Measurements from ENCODE around the gene FBXW7.
"Not testable (repeated sequence)": the region's sequence is repeated elsewhere in the genome, so short reads cannot be mapped to it uniquely, and the experiment has no call there.

Gene FBXW7

GRCh38 chr4:152535903-152536544, at the start of gene FBXW7:
TSS of gene FBXW7 (minus strand) at chr4:152536092. CDS start at chr4:152411803, 124,289 bp downstream.
- peak; percentile 99 for DNase-seq

DNA sequence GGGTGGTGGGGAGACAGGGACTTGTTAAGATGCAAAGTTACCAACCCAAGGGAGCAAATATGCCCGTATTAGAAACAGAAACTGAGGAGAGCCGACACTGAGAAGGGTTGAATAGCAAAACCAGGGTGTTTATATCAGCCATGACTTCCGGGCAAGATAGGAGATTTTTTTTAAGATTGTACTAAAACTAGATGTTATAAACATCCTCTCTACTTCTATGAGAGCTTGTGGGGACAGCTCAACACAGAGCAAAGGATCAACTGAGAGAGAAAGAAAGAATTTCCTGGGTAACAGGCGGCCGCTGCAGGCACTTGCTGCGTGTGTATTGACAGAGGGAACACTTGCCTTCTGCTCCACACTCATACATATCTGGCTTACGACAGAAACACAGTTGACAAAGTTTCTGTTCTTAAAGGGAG, 49.1 kb upstream of the FBXW7 start:
- no peak for DNase-seq

- DNase-seq, result no peak
Measured at GRCh38 chr4:152581536-152582160, 45.8 kb upstream of the FBXW7 start.

GRCh38 chr4:152579916-152580315, 44.0 kb upstream of the FBXW7 start:
- DNase-seq, result no peak

- no peak for DNase-seq
Measured at GRCh38 chr4:152579107-152579764, 43.3 kb upstream of the FBXW7 start.

DNA sequence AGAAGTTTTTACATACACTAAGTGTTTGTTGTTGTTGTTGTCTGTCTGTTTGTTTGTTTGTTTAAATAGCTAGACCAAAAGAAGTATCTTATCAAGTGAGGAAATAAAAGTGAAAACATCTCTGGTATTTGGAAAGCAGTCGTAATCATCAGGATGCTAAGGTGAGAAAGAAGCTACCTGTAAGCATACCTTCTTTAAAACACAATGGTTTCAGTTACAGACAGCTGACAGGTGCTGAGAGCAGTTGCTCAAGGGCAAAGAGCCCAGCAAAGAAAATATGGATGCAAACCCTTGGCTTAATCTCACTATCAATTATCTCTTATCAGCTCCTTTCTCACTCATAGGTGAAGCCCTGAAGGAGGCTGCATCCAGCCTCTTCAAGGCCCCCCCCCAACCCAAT, 42.8 kb upstream of the FBXW7 start:
- no peak for DNase-seq

GRCh38 chr4:152577708-152578396, 42.0 kb upstream of the FBXW7 start:
- DNase-seq, result no peak

DNA sequence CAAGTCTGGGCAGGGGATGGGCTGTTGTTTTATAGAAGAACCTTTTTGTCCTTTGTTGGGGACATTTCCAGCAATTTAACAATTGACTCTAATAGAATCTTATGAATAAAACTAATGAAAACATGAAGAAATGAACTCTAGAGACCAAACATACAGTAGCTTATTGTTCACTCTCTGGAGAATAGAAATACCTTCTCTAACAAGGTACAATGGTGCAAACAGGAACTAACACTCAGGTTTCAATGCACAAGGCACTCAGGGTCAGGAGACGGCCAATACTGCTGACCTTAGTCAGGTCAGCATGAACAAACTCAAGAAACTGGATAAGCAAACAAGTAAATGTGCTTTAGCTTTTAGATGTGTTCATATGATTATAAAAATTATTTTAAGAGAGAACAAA, 39.6 kb upstream of the FBXW7 start:
- DNase-seq, result no peak

DNA sequence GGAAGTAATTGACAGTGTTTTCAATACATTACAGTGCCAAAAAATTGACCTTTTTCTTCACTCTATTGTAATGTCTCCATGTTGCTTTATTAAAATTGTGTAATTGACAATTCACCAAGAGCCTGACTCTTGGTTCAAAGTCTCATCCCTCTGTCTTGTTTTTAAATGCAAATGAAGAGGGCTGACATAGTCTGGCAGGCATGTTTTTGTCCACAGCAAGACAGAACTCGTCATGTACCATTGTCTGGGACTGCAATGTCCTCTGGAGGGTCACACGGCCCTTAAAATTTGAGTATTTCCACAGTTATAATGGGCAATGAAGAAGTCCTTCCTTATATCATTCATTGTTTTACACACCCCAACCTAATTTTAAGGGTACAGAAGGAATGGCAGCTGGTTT, 38.0 kb upstream of the FBXW7 start:
- DNase-seq, result no peak

- DNase-seq, result no peak
Measured at GRCh38 chr4:152572417-152573086, 36.7 kb upstream of the FBXW7 start.

GRCh38 chr4:152571770-152572169, 35.9 kb upstream of the FBXW7 start:
- DNase-seq, result no peak

DNA sequence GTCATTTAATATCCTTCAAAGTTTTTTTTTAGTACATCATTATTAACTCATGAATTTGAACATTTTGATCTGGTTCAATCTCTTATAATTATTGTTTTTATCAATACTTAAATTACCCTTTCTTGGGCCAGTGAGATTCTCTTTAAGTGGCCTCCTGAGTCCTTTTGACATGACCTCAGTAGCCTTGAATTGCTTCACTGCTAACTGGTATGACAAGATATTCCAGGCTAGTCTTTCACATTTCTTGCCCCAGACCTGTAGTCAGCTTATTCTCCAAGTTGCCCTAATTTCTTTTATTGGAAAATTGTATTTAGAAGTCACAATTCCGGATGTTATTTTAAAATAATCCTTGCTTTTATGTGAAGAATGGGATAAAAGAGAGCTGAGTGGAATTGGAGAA, 35.4 kb upstream of the FBXW7 start:
- DNase-seq, result no peak

DNA sequence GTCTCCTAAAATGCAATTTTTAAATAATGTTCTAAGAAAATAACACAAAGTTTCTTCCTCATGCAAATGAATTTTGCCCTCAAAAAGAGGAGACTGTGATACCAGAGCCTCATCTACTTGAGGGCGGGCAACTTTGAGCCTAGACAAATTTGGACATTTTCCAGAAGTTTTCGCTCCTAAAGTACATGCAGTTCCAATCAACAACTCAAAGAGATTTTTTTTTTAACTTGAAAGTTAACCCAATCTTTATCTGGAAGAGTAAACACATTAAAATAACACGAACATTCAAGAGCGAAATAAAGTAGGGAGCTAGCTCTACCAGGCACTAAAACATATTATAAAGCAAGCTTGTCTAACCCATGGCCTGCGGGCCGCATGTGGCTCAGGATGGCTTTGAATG, 29.4 kb upstream of the FBXW7 start:
- no peak for DNase-seq

GRCh38 chr4:152564336-152564735, 28.4 kb upstream of the FBXW7 start:
- no peak for DNase-seq

- DNase-seq, result no peak
Measured at GRCh38 chr4:152563209-152563608, 27.3 kb upstream of the FBXW7 start.

GRCh38 chr4:152559641-152560040, 23.7 kb upstream of the FBXW7 start:
- no peak for DNase-seq

DNA sequence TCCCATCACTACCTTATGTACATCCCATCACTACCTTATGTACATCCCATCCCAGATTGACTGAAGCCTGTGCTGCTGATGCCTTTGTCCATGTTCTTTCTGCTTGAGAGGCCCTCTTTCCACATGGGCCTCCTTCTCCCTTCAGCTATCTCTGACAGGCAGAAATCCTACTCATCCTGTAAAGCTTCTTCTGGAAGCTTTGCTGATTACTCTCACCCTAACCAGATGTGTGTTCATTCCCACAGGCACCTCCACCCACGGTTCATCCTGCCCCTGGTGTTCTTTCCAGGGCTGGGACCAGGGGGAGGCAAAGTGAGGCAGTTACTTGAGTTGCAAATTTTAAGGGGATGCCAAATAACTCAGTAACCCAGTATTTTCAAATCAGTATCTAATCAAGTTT, 22.5 kb upstream of the FBXW7 start:
- no peak for DNase-seq

DNA sequence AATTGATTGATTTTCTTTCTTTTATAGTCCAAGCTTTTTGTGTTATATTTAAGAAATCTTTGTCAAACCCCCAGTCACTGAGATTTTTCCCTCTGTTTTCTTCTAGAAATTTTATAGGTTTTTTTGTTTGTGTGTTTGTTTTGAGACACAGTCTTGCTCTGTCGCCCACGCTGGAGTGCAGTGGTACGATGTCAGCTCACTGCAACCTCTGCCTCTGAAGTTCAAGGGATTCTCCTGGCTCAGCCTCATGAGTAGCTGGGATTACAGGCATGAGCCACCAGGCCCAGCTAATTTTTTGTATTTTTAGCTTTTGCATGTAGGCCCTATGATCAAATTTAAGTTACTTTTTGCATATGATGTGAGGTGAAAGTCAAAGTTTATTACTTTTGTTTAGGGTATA, 20.9 kb upstream of the FBXW7 start:
- DNase-seq, result no peak

DNA sequence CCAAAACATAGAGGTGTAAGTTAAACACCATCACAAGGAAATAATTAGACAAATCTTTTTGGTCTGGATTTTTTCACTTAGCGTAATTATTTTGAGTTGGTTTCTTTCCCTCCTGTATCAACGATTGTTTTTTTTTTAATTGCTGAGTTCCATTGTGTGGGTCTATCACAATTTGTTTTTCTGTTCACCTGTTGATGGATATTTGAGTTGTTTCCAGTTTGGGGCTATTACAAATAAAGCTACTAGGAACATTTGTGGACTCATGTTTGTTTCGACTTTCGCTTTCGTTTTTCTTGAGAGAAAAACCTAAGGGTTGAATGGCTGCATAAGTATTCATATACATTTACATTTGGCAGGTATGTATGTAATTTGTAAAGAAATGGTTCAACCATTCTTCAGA, 20.4 kb upstream of the FBXW7 start:
- DNase-seq, result no peak

- no peak for DNase-seq
Measured at GRCh38 chr4:152554742-152555141, 18.9 kb upstream of the FBXW7 start.

- not testable (repeated sequence) for DNase-seq
Measured at GRCh38 chr4:152550687-152551086, 14.8 kb upstream of the FBXW7 start.

GRCh38 chr4:152545088-152545487, 9.2 kb upstream of the FBXW7 start:
- no peak for DNase-seq

DNA sequence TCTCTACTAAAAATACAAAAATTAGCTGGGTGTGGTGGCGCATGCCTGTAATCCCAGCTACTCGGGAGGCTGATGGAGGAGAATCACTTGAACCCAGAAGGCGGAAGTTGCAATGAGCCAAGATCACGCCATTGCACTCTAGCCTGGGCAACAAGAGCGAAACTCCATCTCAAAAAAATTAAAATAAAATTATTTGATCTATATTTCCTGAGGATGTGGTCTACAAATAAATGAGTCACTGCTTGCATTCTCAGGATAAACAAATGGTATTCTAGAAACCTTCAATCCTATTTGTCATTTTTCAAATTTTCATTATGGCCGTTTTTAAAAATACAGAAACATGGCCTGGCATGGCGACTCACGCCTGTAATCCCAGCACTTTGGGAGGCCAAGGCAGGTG, 8.6 kb upstream of the FBXW7 start:
- DNase-seq, result not testable (repeated sequence)
